Measurements from ENCODE around the gene AMN1. TPM values are rescaled to one million over a fixed set of nuclear protein-coding genes. Genes with fewer than 3 reads are reported as not detected.

The AMN1 gene
- total RNA-seq, 2 donors from 2014 or later, result 12.8 to 27.2 TPM

GRCh38 chr12:31651893-31652521, 76.8 kb downstream of the AMN1 start:
- Histone ChIP-seq H3K36me3 (no peaks in the 10 kb centered on the region), H3K4me1 (ENCODE audit: control insufficient read depth in 1 of 2, low read depth in 2 of 2) (no peaks in the 10 kb centered on the region), H3K27ac (no peak overlapping the region), H3K27me3 (replicated peaks; ENCODE audit: insufficient read depth) (no peaks in the 10 kb centered on the region), H3K4me3 (no peak overlapping the region), H3K9me3 (no peaks in the 10 kb centered on the region)
- ATAC-seq (ENCODE audit: insufficient number of reproducible peaks, low FRiP score, low read depth), result no peak
- DNase-seq (ENCODE audit: low spot score), result no peak
- TF ChIP-seq, protein P1, sequence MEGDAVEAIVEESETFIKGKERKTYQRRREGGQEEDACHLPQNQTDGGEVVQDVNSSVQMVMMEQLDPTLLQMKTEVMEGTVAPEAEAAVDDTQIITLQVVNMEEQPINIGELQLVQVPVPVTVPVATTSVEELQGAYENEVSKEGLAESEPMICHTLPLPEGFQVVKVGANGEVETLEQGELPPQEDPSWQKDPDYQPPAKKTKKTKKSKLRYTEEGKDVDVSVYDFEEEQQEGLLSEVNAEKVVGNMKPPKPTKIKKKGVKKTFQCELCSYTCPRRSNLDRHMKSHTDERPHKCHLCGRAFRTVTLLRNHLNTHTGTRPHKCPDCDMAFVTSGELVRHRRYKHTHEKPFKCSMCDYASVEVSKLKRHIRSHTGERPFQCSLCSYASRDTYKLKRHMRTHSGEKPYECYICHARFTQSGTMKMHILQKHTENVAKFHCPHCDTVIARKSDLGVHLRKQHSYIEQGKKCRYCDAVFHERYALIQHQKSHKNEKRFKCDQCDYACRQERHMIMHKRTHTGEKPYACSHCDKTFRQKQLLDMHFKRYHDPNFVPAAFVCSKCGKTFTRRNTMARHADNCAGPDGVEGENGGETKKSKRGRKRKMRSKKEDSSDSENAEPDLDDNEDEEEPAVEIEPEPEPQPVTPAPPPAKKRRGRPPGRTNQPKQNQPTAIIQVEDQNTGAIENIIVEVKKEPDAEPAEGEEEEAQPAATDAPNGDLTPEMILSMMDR (IDR thresholded peaks at IDR 0.05), result no peak

- no peaks in the 10 kb centered on the region for H3K36me3 ChIP-seq
- TF ChIP-seq, protein P1 (IDR thresholded peaks at IDR 0.05), result no peak
- H3K27me3 ChIP-seq (replicated peaks; ENCODE audit: insufficient read depth), result no peaks in the 10 kb centered on the region
- DNase-seq (ENCODE audit: low spot score), result no peak
- no peak overlapping the region for H3K27ac ChIP-seq
- H3K4me1 ChIP-seq (ENCODE audit: control insufficient read depth in 1 of 2, low read depth in 2 of 2), result no peaks in the 10 kb centered on the region
- no peak overlapping the region for H3K4me3 ChIP-seq
- no peak for ATAC-seq (ENCODE audit: insufficient number of reproducible peaks, low FRiP score, low read depth)
- H3K9me3 ChIP-seq, result no peaks in the 10 kb centered on the region
Measured at GRCh38 chr12:31650918-31651317, 77.9 kb downstream of the AMN1 start.

DNA sequence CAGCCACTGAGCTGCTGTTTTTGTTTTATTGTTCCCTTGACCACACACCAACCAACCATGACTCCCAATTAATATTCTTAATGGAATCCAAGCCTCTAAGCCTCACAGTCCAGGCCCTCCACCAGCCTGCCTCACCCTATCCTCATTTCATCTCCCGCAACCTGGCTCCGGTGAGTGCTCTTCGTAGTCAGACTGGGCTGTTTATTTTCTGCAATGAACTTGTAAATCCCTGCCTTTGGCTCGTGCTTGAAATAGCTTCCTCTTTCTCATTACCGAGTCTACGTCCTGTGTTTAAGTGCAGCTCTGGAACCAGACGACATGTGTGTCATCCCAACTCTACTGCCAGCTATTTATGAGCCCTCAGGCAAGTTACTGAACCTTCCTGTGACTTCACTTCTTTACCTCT, 81.7 kb downstream of the AMN1 start:
- TF ChIP-seq, protein P1 (IDR thresholded peaks at IDR 0.05), result no peak
- Histone ChIP-seq H3K4me3 (no peak overlapping the region), H3K36me3 (no peaks in the 10 kb centered on the region), H3K27me3 (replicated peaks; ENCODE audit: insufficient read depth) (no peaks in the 10 kb centered on the region), H3K9me3 (no peaks in the 10 kb centered on the region), H3K27ac (no peak overlapping the region), H3K4me1 (ENCODE audit: control insufficient read depth in 1 of 2, low read depth in 2 of 2) (no peaks in the 10 kb centered on the region)
- DNase-seq (ENCODE audit: low spot score) (no peak), ATAC-seq (ENCODE audit: insufficient number of reproducible peaks, low FRiP score, low read depth) (no peak)

GRCh38 chr12:31645924-31646323, 82.9 kb downstream of the AMN1 start:
- Histone ChIP-seq H3K27me3 (replicated peaks; ENCODE audit: insufficient read depth) (no peaks in the 10 kb centered on the region), H3K9me3 (no peaks in the 10 kb centered on the region), H3K27ac (no peak overlapping the region), H3K4me1 (ENCODE audit: control insufficient read depth in 1 of 2, low read depth in 2 of 2) (no peaks in the 10 kb centered on the region), H3K36me3 (no peaks in the 10 kb centered on the region), H3K4me3 (no peak overlapping the region)
- no peak for DNase-seq (ENCODE audit: low spot score)
- TF ChIP-seq, protein P1 (IDR thresholded peaks at IDR 0.05), result no peak
- no peak for ATAC-seq (ENCODE audit: insufficient number of reproducible peaks, low FRiP score, low read depth)

DNA sequence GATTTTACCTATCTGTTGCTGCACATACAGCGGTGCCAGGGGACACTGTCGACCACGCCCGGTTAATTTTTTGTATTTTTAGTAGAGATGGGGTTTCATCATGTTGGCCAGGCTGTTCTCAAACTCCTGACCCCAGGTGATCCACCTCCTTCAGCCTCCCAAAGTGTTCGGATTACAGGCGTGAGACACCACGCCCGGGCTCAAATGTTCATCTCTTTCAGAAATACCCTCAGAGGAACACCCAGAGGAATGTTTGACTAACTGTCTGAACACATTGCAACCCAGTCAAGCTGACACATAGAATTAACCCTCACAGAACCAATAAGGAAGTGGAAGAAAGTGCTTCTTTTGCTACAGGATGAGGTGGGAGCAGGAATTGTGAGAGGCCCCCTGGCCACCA, 84.3 kb downstream of the AMN1 start:
- TF ChIP-seq, protein P1 (IDR thresholded peaks at IDR 0.05), result no peak
- H3K4me1 ChIP-seq (ENCODE audit: control insufficient read depth in 1 of 2, low read depth in 2 of 2), result no peaks in the 10 kb centered on the region
- H3K27me3 ChIP-seq (replicated peaks; ENCODE audit: insufficient read depth), result no peaks in the 10 kb centered on the region
- DNase-seq (ENCODE audit: low spot score) (no peak), ATAC-seq (ENCODE audit: insufficient number of reproducible peaks, low FRiP score, low read depth) (no peak)
- no peak overlapping the region for H3K4me3 ChIP-seq
- H3K36me3 ChIP-seq, result no peaks in the 10 kb centered on the region
- H3K9me3 ChIP-seq, result no peaks in the 10 kb centered on the region
- H3K27ac ChIP-seq, result no peak overlapping the region

Measured in thoracic aorta (tissue), 2 donors.